Suprapubic skin (tissue), 4 donors: ENCODE measurements around the gene CHRNA4. TPM values are rescaled to one million over a fixed set of nuclear protein-coding genes. Genes with fewer than 3 reads are reported as not detected.

Source experiments
- DNase-seq, 2 donors: peaks; one replicate each; pipeline ENCODE4 v3.0.0-alpha.2; 2019; ENCODE audit warnings: low spot score in 2 of 2
- H3K27ac ChIP-seq: fragments of 200-600 bp; sonication (generic); one replicate; pipeline ENCODE4 v1.5.1; 2019
- H3K27me3 ChIP-seq: fragments of 200-600 bp; sonication (generic); one replicate; pipeline ENCODE4 v1.5.1; 2019
- H3K36me3 ChIP-seq: fragments of 200-600 bp; sonication (generic); one replicate; pipeline ENCODE4 v1.5.1; 2019
- H3K4me1 ChIP-seq: fragments of 200-600 bp; sonication (generic); one replicate; pipeline ENCODE4 v1.5.1; 2019
- H3K4me3 ChIP-seq: fragments of 200-600 bp; sonication (generic); one replicate; pipeline ENCODE4 v1.5.1; 2019; ENCODE audit warnings: mild to moderate bottlenecking
- H3K9me3 ChIP-seq: fragments of 200-600 bp; sonication (generic); one replicate; pipeline ENCODE4 v1.5.1; 2019
- CTCF ChIP-seq, 2 donors: fragments of 200-600 bp in 1 of 2; fragments of 450-650 bp in 1 of 2; sonication (generic) in 1 of 2; IDR thresholded peaks; one replicate each; pipeline ENCODE4 v1.5.1; 2016 to 2019; ENCODE audit warnings: antibody characterized with exemption in 2 of 2, mild to moderate bottlenecking in 1 of 2, moderate library complexity in 1 of 2
- EP300 ChIP-seq: sonication (generic); formaldehyde crosslinking; IDR thresholded peaks from one replicate; pipeline ENCODE4 v1.6.1; 2017; ENCODE audit warnings: antibody characterized with exemption
- POLR2A ChIP-seq, 2 donors: fragments of 450-650 bp; IDR thresholded peaks; one replicate each; pipeline ENCODE4 v1.6.1; 2017; ENCODE audit warnings: antibody characterized with exemption in 2 of 2, mild to moderate bottlenecking in 2 of 2, moderate library complexity in 2 of 2
- POLR2AphosphoS5 ChIP-seq, 3 donors: sonication (generic); formaldehyde crosslinking; IDR thresholded peaks; one replicate each; pipeline ENCODE4 v1.6.1; 2017; ENCODE audit warnings: antibody characterized with exemption in 3 of 3
- WGBS: methylation state at CpG from one replicate; pipeline ENCODE4 v1.1.5; 2018; 5-methylcytosine and 5-hydroxymethylcytosine counted together
- total RNA-seq, 4 donors: library from RNA; depleted of rRNA; stranded (reverse); fragments of >200 nt; gene quantifications; one replicate each; pipeline ENCODE4 v1.1.0, GENCODE V29; 2016

CHRNA4 gene
- total RNA-seq, 4 donors from 2014 or later: not detected

DNA sequence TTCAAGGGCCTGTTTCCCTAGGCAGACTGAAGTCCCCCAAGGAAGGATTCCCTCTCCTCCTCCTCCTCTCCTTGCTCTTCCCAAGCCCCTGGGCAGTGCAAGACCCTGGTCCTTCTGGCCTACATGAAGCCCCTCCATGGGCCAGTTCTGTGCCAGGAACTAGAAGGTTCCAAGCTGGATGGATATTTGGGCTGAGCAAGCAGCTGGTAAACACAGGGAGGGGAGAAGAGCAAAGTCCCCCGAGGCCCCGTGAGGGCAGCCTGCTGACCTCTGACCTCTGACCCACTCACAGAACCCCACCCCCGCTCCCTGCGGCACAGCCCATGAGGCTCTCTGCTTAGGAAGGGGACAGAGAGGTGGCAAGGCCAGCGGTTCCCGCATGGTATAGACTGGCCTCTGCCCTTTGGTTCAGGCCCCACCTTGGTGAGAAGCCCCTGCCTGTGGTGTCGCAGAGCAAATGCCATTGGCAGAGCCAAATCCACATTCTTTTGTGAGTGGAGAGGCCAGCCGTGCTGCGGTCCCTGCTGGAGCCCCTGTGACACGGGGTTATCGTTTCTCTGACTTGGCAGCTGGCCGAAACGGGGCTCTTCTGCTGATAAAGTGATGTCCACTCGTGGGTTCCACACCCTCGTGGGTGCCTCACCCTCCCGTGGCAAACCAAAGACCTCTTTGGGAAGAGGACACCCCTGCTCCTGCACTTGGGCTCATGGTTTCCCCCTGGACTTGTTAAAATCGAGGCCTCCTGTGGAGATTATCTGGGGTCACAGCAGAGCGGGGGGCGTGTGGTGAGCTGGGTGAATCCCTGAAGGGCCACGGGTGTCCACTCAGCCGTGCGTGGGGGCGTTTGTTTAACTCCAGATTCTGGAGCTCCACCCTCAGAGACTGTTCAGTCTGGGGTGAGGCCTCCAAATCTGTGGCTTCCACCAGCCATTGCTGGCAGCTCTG, 2.1 kb upstream of the CHRNA4 start:
- 67% methylated on average over 7 of the region's 23 CpGs for WGBS
- H3K4me1 ChIP-seq: peaks cover 15% of the 10 kb centered on the region
- no peak overlapping the region for H3K27ac ChIP-seq
- H3K36me3 ChIP-seq: no peaks in the 10 kb centered on the region
- no peak overlapping the region for H3K4me3 ChIP-seq
- no peak for TF ChIP-seq CTCF (IDR thresholded peaks at IDR 0.05)
- TF ChIP-seq POLR2AphosphoS5 (IDR thresholded peaks at IDR 0.05): no peak
- TF ChIP-seq EP300: no peak
- TF ChIP-seq POLR2A (IDR thresholded peaks at IDR 0.05): no peak
- no peak for DNase-seq
- H3K9me3 ChIP-seq: no peaks in the 10 kb centered on the region
- peaks cover 96% of the 10 kb centered on the region for H3K27me3 ChIP-seq

DNA sequence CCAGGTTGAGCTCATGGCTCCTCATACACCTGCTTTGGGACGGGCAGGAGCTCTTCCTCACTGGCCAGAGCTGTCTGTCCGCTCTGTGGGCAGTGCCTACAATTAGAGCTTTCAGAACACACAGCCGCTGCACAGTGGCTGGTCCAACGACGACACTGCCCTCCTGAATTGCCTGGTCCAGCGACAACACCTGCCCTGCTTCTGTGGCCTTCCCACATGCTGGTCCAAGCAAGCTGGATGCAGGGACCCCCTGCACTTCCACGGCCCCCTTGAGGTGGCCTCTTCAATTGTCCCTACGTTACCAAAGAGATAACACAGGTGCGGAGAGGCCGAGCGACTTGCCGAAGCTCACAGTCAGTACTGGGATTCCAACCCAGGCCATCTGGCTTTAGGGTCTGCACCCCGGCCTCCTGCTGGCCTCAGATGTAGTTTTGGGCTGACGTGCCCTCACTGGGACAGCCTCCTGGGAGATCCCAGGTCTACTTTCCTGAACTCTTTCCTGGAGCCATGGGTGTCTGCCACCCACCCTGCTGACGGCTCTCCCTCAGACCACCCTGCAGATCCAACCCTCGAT, 1.4 kb upstream of the CHRNA4 start:
- peaks cover 97% of the 10 kb centered on the region for H3K27me3 ChIP-seq
- TF ChIP-seq POLR2A (IDR thresholded peaks at IDR 0.05): no peak
- no peak for TF ChIP-seq CTCF (IDR thresholded peaks at IDR 0.05)
- no peak for TF ChIP-seq POLR2AphosphoS5 (IDR thresholded peaks at IDR 0.05)
- no peak for TF ChIP-seq EP300

DNA sequence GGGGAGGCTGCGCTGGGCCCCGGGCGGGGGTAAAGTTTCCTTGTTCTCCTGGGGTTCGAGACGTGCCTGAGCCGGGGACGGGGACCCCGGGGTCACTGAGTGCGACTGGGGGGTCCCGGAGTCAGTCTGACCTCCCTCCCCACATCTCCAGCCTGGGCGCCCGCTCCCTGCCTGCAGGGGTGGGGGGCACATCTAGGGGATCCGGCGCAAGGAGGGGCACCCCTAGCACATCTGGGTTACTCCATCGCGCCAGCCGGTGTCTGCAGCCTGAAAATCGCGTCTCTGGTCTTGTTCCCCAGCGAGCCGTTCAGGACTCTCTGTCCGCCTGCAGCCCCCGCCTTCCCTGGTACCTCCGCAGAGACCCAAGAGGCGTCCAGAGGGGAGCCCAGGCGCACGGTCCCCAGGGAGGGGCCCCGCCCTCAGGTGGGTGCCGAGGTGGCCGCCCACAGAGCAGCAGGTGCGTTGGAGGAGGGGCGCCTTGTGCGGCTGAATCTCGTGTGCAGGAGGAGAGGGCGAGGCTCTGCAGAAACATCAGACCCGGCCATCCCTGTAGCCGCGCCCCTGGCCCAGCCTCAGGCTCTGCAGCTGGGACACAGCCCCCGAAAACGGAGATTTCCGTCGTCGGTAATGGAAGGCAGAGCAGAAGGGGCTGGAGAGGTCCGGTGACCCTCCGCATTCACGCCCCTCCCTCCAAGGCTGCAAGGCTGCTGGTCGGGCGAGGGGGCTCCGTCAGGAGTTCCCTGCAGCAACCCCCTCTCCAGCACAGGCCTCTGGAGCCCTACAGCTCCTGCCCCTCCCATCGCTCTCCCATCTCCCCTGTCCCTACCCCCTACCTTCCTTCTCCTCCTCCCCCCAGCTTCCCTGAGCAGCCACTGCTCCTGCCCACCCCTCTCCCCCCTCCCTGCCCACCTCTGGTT, 628 bp upstream of the CHRNA4 start:
- H3K9me3 ChIP-seq: no peaks in the 10 kb centered on the region
- TF ChIP-seq EP300 (no peak), POLR2AphosphoS5 (IDR thresholded peaks at IDR 0.05) (no peak), CTCF (IDR thresholded peaks at IDR 0.05) (no peak), POLR2A (IDR thresholded peaks at IDR 0.05) (no peak)
- H3K36me3 ChIP-seq: no peaks in the 10 kb centered on the region
- no peak overlapping the region for H3K27ac ChIP-seq
- no peak overlapping the region for H3K4me3 ChIP-seq
- H3K4me1 ChIP-seq: peaks cover 17% of the 10 kb centered on the region
- WGBS: 5% methylated on average over 35 of the region's 50 CpGs
- DNase-seq: no peak
- H3K27me3 ChIP-seq: peaks cover 92% of the 10 kb centered on the region

More for the DNA sequence above, 1.4 kb upstream of the CHRNA4 start:
- Histone ChIP-seq H3K36me3 (no peaks in the 10 kb centered on the region), H3K9me3 (no peaks in the 10 kb centered on the region), H3K27ac (no peak overlapping the region), H3K4me3 (no peak overlapping the region), H3K4me1 (peaks cover 17% of the 10 kb centered on the region)
- DNase-seq: no peak
- WGBS: 65% methylated on average over 9 of the region's 16 CpGs

DNA sequence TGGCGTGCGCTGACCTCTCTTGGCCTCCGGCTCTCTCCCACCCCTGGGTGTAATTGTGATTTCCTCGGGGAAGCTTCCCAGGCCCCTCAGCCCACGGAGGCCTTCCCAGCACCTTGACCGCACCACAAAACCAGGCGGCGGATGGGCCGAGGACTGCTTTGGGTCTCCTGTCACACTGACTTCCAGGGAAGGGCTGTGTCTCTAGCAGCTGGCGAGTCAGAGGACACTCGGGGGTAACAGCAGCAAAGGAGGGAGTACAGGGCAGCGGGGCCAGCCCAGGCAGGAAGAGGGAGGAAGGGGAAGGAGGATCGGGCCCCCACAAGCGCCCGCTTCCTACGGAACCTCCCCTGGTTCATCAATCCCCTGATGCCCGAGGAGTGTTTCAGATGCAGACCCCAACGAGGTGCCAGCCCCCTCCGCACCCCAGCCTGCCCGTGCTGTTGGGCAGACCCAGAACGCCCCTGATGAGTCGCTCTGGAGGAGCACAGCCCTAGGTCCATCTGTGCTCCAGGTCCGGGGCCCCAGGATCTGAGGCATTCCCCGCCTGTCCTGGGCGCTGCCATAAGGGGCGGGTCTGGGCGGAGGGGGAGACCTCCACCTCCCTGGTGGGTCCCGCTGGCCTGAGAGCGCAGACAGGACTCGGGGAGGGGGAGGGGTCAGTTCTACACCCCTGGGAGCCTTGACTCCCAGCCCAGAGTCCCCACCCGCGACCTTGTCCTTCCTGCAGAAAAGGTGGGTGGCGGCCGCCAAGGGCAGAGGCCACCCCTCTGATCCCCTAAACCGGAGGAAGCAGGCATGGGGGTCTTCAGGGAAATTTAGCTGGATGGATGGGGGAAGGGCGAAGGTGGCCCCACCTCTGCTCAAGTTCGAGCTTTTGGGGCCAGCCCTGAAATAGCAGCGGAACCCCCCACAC, 956 bp downstream of the CHRNA4 start:
- Histone ChIP-seq H3K36me3 (no peaks in the 10 kb centered on the region), H3K27ac (no peak overlapping the region), H3K9me3 (no peaks in the 10 kb centered on the region), H3K4me3 (peak overlapping the region; percentile 24), H3K4me1 (peaks cover 17% of the 10 kb centered on the region), H3K27me3 (peaks cover 92% of the 10 kb centered on the region)
- 41% methylated on average over 11 of the region's 38 CpGs for WGBS
- TF ChIP-seq EP300: no peak
- TF ChIP-seq CTCF (IDR thresholded peaks at IDR 0.05): no peak
- no peak for TF ChIP-seq POLR2A (IDR thresholded peaks at IDR 0.05)
- no peak for TF ChIP-seq POLR2AphosphoS5 (IDR thresholded peaks at IDR 0.05)
- DNase-seq: no peak
